ENCODE measurements around the gene HS1BP3. TPM values are rescaled to one million over a fixed set of nuclear protein-coding genes. Genes with fewer than 3 reads are reported as not detected.

The HS1BP3 gene
- total and polyA plus RNA-seq, 9 of the 15 experiments (the other 6 are each of a cell fraction or from before 2014, with no cell fraction given) = 0.41 to 8.3 (median 5.9) TPM

DNA sequence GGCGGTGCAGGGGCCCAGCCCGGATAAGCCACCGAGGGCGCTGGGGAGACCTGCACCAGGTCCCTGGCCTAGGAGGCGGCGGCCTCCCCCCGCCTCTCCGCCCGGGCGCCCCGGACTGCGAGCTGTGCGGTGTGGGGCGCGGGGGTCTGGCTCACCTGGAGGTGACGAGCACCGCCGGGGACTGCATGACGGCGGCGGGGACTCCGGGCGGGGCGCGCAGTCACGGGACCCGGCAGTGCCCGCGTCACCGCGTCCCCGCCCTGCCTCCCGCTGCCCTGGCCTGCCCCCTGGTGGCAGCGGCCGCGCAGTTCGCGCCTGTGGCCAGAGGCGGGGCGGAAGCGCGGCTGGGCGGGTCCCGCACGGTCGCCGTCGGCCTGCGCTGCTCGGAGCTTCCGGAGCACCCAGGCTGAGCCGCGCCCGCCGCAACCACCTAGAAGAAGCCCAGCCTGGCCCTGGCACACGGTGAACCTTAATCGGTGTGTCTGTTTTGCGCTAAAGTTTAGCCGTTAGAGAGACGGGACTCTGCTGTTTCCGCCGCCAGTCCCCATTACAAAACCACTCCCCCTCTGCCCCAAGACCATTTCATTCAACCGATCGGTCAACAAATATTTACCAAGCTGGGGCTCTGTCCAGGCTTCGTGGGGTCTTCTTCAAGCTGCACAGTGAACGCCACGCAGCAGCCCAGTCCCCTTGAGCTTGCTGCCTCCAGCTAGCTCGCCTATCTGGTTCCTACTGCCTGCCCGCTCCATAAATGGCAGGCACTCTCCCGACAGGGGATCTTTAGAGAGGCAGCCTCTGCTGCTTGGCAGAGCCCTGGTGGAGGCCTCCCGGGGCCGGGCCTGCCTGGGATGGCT, at the start of gene HS1BP3 (continued):
- TF ChIP-seq RCOR1 (IDR thresholded peaks at IDR 0.05; ENCODE audit: borderline replicate concordance in 1 of 2, low read depth in 2 of 2, low read length in 2 of 2) (peak in 1 of 2 experiments; percentile 54; a peak in 2 of 4 replicates), RFX1 (IDR thresholded peaks at IDR 0.05) (no peak), POLR3G (IDR thresholded peaks at IDR 0.05; ENCODE audit: extremely low read depth, insufficient read length, insufficient replicate concordance) (no peak), ZNF354B (CRISPR knock-in tag; IDR thresholded peaks at IDR 0.05) (no peak), ZNF3 (CRISPR knock-in tag; IDR thresholded peaks at IDR 0.05) (no peak), ZEB2 (IDR thresholded peaks at IDR 0.05) (no peak), CTBP1 (IDR thresholded peaks at IDR 0.05; ENCODE audit: borderline replicate concordance) (peak; percentile 94), MYC (IDR thresholded peaks at IDR 0.05; ENCODE audit: low read depth, low read length) (peak; percentile 59), MYC (CRISPR knock-in tag; IDR thresholded peaks at IDR 0.05; ENCODE audit: borderline replicate concordance, low read depth) (no peak), MCM3 (IDR thresholded peaks at IDR 0.05) (no peak), ARID1B (IDR thresholded peaks at IDR 0.05) (no peak)
- TF ChIP-seq, protein P1, sequence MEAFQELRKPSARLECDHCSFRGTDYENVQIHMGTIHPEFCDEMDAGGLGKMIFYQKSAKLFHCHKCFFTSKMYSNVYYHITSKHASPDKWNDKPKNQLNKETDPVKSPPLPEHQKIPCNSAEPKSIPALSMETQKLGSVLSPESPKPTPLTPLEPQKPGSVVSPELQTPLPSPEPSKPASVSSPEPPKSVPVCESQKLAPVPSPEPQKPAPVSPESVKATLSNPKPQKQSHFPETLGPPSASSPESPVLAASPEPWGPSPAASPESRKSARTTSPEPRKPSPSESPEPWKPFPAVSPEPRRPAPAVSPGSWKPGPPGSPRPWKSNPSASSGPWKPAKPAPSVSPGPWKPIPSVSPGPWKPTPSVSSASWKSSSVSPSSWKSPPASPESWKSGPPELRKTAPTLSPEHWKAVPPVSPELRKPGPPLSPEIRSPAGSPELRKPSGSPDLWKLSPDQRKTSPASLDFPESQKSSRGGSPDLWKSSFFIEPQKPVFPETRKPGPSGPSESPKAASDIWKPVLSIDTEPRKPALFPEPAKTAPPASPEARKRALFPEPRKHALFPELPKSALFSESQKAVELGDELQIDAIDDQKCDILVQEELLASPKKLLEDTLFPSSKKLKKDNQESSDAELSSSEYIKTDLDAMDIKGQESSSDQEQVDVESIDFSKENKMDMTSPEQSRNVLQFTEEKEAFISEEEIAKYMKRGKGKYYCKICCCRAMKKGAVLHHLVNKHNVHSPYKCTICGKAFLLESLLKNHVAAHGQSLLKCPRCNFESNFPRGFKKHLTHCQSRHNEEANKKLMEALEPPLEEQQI (IDR thresholded peaks at IDR 0.05) = no peak
- TF ChIP-seq, protein P2, sequence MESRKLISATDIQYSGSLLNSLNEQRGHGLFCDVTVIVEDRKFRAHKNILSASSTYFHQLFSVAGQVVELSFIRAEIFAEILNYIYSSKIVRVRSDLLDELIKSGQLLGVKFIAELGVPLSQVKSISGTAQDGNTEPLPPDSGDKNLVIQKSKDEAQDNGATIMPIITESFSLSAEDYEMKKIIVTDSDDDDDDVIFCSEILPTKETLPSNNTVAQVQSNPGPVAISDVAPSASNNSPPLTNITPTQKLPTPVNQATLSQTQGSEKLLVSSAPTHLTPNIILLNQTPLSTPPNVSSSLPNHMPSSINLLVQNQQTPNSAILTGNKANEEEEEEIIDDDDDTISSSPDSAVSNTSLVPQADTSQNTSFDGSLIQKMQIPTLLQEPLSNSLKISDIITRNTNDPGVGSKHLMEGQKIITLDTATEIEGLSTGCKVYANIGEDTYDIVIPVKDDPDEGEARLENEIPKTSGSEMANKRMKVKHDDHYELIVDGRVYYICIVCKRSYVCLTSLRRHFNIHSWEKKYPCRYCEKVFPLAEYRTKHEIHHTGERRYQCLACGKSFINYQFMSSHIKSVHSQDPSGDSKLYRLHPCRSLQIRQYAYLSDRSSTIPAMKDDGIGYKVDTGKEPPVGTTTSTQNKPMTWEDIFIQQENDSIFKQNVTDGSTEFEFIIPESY (CRISPR knock-in tag; IDR thresholded peaks at IDR 0.05) = peak; percentile 73
- TF ChIP-seq, protein P3, sequence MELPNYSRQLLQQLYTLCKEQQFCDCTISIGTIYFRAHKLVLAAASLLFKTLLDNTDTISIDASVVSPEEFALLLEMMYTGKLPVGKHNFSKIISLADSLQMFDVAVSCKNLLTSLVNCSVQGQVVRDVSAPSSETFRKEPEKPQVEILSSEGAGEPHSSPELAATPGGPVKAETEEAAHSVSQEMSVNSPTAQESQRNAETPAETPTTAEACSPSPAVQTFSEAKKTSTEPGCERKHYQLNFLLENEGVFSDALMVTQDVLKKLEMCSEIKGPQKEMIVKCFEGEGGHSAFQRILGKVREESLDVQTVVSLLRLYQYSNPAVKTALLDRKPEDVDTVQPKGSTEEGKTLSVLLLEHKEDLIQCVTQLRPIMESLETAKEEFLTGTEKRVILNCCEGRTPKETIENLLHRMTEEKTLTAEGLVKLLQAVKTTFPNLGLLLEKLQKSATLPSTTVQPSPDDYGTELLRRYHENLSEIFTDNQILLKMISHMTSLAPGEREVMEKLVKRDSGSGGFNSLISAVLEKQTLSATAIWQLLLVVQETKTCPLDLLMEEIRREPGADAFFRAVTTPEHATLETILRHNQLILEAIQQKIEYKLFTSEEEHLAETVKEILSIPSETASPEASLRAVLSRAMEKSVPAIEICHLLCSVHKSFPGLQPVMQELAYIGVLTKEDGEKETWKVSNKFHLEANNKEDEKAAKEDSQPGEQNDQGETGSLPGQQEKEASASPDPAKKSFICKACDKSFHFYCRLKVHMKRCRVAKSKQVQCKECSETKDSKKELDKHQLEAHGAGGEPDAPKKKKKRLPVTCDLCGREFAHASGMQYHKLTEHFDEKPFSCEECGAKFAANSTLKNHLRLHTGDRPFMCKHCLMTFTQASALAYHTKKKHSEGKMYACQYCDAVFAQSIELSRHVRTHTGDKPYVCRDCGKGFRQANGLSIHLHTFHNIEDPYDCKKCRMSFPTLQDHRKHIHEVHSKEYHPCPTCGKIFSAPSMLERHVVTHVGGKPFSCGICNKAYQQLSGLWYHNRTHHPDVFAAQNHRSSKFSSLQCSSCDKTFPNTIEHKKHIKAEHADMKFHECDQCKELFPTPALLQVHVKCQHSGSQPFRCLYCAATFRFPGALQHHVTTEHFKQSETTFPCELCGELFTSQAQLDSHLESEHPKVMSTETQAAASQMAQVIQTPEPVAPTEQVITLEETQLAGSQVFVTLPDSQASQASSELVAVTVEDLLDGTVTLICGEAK (IDR thresholded peaks at IDR 0.05) = 0 out of 2 replicates have a peak, but pooled peaks have one; percentile 15
- TF ChIP-seq, protein P3 (CRISPR knock-in tag; IDR thresholded peaks at IDR 0.05) = no peak
